ENCODE results near the gene TRIM38. TPM values are rescaled to one million over a fixed set of nuclear protein-coding genes. Genes with fewer than 3 reads are reported as not detected.
"Not testable (repeated sequence)": the region's sequence is repeated elsewhere in the genome, so short reads cannot be mapped to it uniquely, and the experiment has no call there.

The TRIM38 gene
- total RNA-seq, 1 experiment from 2014 or later: 5.4 TPM

DNA sequence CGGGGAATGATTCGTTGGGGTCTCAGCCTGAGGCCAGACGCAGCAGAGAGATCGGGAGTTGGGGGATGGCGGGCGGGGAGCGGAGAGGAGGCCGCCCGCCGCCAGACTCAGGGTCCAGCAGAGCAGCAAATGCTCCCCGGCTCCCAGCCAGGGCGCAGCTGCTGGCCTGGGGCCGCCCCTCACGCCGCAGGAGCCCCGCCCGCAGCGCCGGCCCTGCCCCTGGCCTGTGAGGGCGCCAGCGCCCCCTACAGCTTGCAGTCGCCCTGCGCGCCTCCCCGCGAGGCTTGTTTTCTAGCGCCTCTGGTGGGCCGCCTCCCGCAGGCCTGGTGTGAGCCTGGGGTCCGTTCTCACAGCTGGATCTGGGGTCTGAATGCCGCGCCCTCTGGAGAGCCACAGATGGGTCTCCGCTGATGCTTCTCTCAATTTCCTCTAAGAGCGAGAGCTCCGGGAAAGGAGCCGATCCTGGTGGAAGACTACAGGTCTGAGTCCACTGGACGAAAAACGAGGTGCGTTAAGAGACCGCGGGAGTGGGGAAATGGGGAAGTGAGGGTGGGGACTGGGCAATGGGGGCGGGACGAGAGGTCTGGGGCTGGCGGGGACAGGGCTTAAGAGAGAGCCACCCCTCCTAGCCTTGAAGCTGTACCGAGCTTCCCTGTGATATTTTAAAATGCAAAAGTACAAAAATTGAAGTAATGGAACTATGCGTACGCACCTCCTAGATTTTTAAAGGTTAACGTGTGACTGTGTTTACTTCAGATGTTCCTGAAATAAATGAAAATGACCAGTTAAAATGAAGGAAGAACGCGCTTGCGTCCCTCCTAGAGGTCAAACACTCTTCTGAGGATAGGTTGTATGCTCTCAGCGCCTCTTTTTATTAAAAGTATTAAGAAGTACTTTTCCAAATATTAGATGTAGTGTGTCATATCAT, 30.1 kb downstream of the TRIM38 start:
- ChIA-PET CTCF (interaction anchor here (0.5 to 5.4 kb wide), 27 partner anchors 9 to 1328 kb away, joined by 3 to 52 read pairs (median 4); partner anchors contain the start of gene TRIM38), POLR2A (interaction anchor here (0.6 to 7.8 kb wide), 21 partner anchors 10 to 1377 kb away, joined by 3 to 147 read pairs (median 7); partner anchors contain the start of gene TRIM38)
- Mint-ChIP-seq H3K4me3 (ENCODE audit: unreplicated experiment) (peak overlapping the region; percentile 86), H3K27ac (ENCODE audit: low read depth, unreplicated experiment) (peak overlapping the region; percentile 96), H3K4me1 (ENCODE audit: insufficient read depth, unreplicated experiment) (peaks cover 7% of the 10 kb centered on the region), H3K36me3 (ENCODE audit: insufficient read depth, unreplicated experiment) (peaks cover 14% of the 10 kb centered on the region), H3K9me3 (ENCODE audit: unreplicated experiment) (no peaks in the 10 kb centered on the region), H3K27me3 (ENCODE audit: insufficient read depth, unreplicated experiment) (no peaks in the 10 kb centered on the region)
- no TSS peak for BruUV-seq (replicated peaks)
- TF ChIP-seq CTCF (IDR thresholded peaks at IDR 0.05; ENCODE audit: unreplicated experiment): peak; percentile 94
- intact Hi-C loops (cut with micrococcal nuclease): loop anchor here (2.0 kb wide), 1 partner anchor 24 kb away; a partner anchor contains a TSS
- DNase-seq (ENCODE audit: unreplicated experiment): peak; percentile 93

- H3K4me1 Mint-ChIP-seq (ENCODE audit: insufficient read depth, unreplicated experiment): peaks cover 12% of the 10 kb centered on the region
- H3K27me3 Mint-ChIP-seq (ENCODE audit: insufficient read depth, unreplicated experiment): not testable (repeated sequence)
These were observed 30.7 kb downstream of the TRIM38 start for GRCh38 chr6:25993341-25993684.

DNA sequence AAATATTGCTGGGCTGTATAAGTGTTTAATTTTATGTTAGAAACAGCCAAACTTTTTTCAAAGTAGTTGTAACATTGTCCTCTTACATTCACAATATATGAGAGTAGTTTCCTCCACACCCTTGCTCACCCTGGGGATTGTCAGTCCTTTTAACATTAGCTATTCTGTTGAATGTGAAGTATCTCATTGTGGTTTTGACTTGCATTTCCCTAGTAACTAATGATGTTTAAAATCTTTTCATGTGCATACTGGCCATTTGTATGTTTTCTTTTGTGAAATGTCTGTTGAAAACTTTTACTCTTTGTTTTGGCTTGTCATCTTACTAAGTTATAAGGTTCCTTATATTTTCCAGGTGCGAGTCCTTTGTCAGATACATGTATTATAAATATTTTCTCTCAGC, 32.9 kb downstream of the TRIM38 start:
- Mint-ChIP-seq H3K9me3 (ENCODE audit: unreplicated experiment) (no peaks in the 10 kb centered on the region), H3K4me1 (ENCODE audit: insufficient read depth, unreplicated experiment) (peaks cover 12% of the 10 kb centered on the region), H3K27me3 (ENCODE audit: insufficient read depth, unreplicated experiment) (no peaks in the 10 kb centered on the region), H3K4me3 (ENCODE audit: unreplicated experiment) (no peak overlapping the region), H3K36me3 (ENCODE audit: insufficient read depth, unreplicated experiment) (peaks cover 28% of the 10 kb centered on the region), H3K27ac (ENCODE audit: low read depth, unreplicated experiment) (no peak overlapping the region)
- POLR2A ChIA-PET: interaction anchor here (1.0 to 7.8 kb wide), 10 partner anchors 8 to 61 kb away, joined by 3 to 147 read pairs (median 6); partner anchors contain the start of gene TRIM38
- CTCF ChIA-PET: interaction anchor here (0.7 to 5.4 kb wide), 4 partner anchors 9 to 309 kb away, joined by 3 to 38 read pairs (median 18); a partner anchor contains a TSS
- DNase-seq (ENCODE audit: unreplicated experiment): no peak
- no TSS peak for BruUV-seq (replicated peaks)
- TF ChIP-seq CTCF (IDR thresholded peaks at IDR 0.05; ENCODE audit: unreplicated experiment): no peak
- intact Hi-C loops (cut with micrococcal nuclease): no loop called here

More at GRCh38 chr6:25993341-25993684, 30.7 kb downstream of the TRIM38 start:
- intact Hi-C loops (cut with micrococcal nuclease): loop anchor here (2.0 kb wide), 1 partner anchor 23 kb away; a partner anchor contains a TSS
- ChIA-PET POLR2A (interaction anchor here (0.6 to 7.8 kb wide), 21 partner anchors 9 to 1376 kb away, joined by 3 to 147 read pairs (median 6); partner anchors contain the start of gene TRIM38), CTCF (interaction anchor here (0.5 to 5.4 kb wide), 20 partner anchors 8 to 1329 kb away, joined by 3 to 52 read pairs (median 8); a partner anchor contains a TSS)
- Mint-ChIP-seq H3K27ac (ENCODE audit: low read depth, unreplicated experiment) (peak overlapping the region; percentile 96), H3K4me3 (ENCODE audit: unreplicated experiment) (peak overlapping the region; percentile 86), H3K36me3 (ENCODE audit: insufficient read depth, unreplicated experiment) (peaks cover 17% of the 10 kb centered on the region)
- not testable (repeated sequence) for DNase-seq (ENCODE audit: unreplicated experiment); H3K9me3 Mint-ChIP-seq (ENCODE audit: unreplicated experiment)
- BruUV-seq (replicated peaks): TSS peak; percentile 36

DNA sequence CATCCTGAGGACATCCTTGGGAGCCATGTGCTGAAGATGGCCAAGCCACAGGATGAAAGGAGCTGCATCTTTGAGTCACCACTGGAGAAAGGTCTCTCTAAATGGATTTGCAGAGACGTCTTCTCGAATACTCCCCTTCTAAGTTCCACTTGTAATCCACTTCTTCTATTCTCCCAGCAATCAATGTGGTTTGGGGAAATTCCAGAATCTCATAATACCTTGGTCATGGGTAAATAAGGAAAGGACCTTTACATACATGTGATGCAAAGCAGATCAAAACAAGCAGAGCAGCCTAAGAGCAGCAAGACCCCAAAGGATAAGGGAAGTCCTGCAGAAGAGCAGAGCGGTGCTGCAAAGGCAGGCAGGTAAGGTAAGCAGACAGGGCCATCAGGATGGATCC, 35.3 kb downstream of the TRIM38 start:
- H3K9me3 Mint-ChIP-seq (ENCODE audit: unreplicated experiment): no peaks in the 10 kb centered on the region
- ChIA-PET CTCF (interaction anchor here (0.5 to 0.8 kb wide), 2 partner anchors 22 to 114 kb away, joined by 3 read pairs; a partner anchor contains a TSS), POLR2A (interaction anchor here (0.7 to 7.8 kb wide), 3 partner anchors 8 to 130 kb away, joined by 3 to 147 read pairs (median 10); a partner anchor contains a TSS)
- no peak overlapping the region for H3K4me3 Mint-ChIP-seq (ENCODE audit: unreplicated experiment)
- H3K36me3 Mint-ChIP-seq (ENCODE audit: insufficient read depth, unreplicated experiment): peaks cover 23% of the 10 kb centered on the region
- BruUV-seq (replicated peaks): no TSS peak
- H3K27me3 Mint-ChIP-seq (ENCODE audit: insufficient read depth, unreplicated experiment): no peaks in the 10 kb centered on the region
- peaks cover 12% of the 10 kb centered on the region for H3K4me1 Mint-ChIP-seq (ENCODE audit: insufficient read depth, unreplicated experiment)
- no peak for DNase-seq (ENCODE audit: unreplicated experiment)
- intact Hi-C loops (cut with micrococcal nuclease): no loop called here
- H3K27ac Mint-ChIP-seq (ENCODE audit: low read depth, unreplicated experiment): no peak overlapping the region
- no peak for TF ChIP-seq CTCF (IDR thresholded peaks at IDR 0.05; ENCODE audit: unreplicated experiment)
